ENCODE data around the gene SLC31A2.

DNA sequence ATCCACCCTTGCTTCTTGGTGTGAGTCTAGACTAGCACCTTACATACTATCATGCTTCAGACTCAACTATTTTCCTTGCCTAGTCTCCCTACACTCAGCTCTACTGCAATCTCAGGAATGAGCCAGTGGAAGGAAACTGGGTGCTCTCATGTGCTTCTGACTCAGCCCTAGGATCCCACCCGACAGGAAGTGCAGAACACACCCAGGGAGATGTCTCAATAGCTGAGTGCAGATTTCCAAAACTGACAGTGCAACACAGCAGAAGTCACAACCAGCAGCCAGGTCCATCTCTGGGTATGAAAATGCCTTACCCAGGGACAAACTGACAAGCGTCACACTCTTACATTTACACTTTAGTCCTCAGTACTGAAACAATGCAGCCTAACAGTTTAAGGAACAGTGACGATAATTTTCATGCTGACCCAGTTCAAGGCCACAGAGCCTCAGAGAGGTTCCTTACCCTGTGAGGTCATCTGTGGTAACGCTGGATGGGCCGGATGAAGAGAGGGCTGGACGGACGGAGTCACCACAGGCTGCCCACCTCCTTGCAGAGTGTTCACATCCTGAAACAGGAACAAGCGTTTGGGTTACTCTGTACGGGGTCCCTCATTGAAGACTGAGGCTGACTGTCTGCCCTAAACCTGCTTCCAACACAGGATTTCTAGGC is 37.3 kb downstream of the SLC31A2 start:
- TF ChIP-seq POLR2A (IDR thresholded peaks at IDR 0.05): no peak
- TF ChIP-seq, protein P1, sequence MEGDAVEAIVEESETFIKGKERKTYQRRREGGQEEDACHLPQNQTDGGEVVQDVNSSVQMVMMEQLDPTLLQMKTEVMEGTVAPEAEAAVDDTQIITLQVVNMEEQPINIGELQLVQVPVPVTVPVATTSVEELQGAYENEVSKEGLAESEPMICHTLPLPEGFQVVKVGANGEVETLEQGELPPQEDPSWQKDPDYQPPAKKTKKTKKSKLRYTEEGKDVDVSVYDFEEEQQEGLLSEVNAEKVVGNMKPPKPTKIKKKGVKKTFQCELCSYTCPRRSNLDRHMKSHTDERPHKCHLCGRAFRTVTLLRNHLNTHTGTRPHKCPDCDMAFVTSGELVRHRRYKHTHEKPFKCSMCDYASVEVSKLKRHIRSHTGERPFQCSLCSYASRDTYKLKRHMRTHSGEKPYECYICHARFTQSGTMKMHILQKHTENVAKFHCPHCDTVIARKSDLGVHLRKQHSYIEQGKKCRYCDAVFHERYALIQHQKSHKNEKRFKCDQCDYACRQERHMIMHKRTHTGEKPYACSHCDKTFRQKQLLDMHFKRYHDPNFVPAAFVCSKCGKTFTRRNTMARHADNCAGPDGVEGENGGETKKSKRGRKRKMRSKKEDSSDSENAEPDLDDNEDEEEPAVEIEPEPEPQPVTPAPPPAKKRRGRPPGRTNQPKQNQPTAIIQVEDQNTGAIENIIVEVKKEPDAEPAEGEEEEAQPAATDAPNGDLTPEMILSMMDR (IDR thresholded peaks at IDR 0.05): no peak
- peak in 1 of 3 donors; percentile 62 for TF ChIP-seq POLR2AphosphoS5 (IDR thresholded peaks at IDR 0.05)
